Fibroblast of the aortic adventitia (primary cell): Measurements from ENCODE around the gene WWC1. TPM values are rescaled to one million over a fixed set of nuclear protein-coding genes. Genes with fewer than 3 reads are reported as not detected.
A peak's percentile ranks its signal among the peaks of the same experiment; 100 is the strongest.

ENCODE experiments used
- DNase-seq: peaks from one replicate; pipeline ENCODE4 v3.0.0-alpha.2; 2010; ENCODE audit warnings: low read depth
- H3K4me3 ChIP-seq: 2 replicates; pipeline ENCODE4 v1.5.1; 2011; ENCODE audit warnings: low read depth, mild to moderate bottlenecking, control low read depth, low read length, moderate library complexity
- total RNA-seq: library from RNA; depleted of rRNA; stranded (reverse); fragments of >200 nt; gene quantifications from 2 replicates; pipeline ENCODE4 v1.2.3, GENCODE V29; 2012; ENCODE audit warnings: low replicate concordance
- TF ChIP-seq, protein P1 (sequence below): IDR thresholded peaks from 2 replicates; pipeline ENCODE4 v1.5.1; 2011; ENCODE audit warnings: mild to moderate bottlenecking, low read length, control low read depth, inconsistent platforms; ENCODE audit not compliant: insufficient read depth

WWC1 gene
- 0.45 and 2.7 TPM in 2 replicates for total RNA-seq

GRCh38 chr5:168291342-168291963, at the start of gene WWC1:
TSS of gene WWC1 (plus strand) at chr5:168291645. CDS start at chr5:168292153, 508 bp downstream.
- DNase-seq: no peak
- H3K4me3 ChIP-seq: peak within 1 kb of the TSS; percentile 63
- TF ChIP-seq, protein P1, sequence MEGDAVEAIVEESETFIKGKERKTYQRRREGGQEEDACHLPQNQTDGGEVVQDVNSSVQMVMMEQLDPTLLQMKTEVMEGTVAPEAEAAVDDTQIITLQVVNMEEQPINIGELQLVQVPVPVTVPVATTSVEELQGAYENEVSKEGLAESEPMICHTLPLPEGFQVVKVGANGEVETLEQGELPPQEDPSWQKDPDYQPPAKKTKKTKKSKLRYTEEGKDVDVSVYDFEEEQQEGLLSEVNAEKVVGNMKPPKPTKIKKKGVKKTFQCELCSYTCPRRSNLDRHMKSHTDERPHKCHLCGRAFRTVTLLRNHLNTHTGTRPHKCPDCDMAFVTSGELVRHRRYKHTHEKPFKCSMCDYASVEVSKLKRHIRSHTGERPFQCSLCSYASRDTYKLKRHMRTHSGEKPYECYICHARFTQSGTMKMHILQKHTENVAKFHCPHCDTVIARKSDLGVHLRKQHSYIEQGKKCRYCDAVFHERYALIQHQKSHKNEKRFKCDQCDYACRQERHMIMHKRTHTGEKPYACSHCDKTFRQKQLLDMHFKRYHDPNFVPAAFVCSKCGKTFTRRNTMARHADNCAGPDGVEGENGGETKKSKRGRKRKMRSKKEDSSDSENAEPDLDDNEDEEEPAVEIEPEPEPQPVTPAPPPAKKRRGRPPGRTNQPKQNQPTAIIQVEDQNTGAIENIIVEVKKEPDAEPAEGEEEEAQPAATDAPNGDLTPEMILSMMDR: no peak

DNA sequence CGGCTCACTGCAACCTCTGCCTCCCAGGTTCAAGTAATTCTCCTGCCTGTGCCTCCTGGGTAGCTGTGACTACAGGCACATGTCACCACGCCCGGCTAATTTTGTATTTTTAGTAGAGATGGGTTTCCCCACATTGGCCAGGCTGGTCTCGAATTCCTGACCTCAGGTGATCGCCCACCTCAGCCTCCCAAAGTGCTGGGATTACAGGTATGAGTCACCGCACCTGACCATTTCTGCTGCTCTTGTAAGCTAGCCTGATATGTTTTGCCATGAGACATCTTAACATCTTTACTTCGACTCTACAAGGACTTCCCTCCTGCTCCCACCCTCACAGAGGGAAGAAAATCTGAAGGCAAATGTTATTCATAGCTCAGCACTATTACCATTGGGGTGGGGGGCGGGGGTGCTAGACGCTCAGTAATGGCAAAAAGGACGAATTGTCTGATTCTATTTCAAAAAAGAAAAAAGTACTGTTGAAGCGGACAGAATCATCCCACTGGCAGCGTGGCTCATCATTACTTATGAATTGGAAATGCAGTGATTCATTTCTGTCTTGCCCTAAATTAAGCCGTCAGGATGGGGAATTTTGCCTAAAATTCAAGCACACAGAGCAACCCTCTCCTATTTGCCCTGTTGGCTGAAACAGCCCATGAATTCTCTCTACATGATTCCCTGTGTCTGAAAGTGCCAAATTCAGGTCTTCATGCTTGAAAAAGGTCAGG, 46.4 kb upstream of the WWC1 start:
- TF ChIP-seq, protein P1: no peak
- H3K4me3 ChIP-seq: no peak overlapping the region
- no peak for DNase-seq

DNA sequence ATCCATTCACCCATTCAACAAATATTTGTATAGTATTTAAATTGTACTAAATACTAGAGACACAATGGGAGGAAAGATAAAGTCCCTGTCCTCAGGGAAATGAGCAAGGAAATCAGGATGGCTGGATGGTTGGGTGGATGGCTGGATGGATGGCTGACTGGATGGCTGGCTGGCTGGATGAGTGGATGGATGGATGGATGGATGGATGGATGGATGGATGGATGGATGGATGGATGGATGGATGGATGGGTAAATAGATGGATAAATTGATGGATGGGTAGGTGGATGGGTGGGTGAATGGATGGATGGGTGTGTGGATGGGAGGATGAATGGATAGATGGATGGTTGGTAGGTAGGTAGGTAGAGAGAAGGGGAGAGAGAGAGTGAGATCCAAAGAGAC, 41.5 kb upstream of the WWC1 start:
- TF ChIP-seq, protein P1: no peak
- DNase-seq: no peak
- no peak overlapping the region for H3K4me3 ChIP-seq

- DNase-seq: no peak
- H3K4me3 ChIP-seq: no peak overlapping the region
- TF ChIP-seq, protein P1: no peak
Measured at GRCh38 chr5:168251259-168251658, 40.2 kb upstream of the WWC1 start.

GRCh38 chr5:168254013-168254693, 37.3 kb upstream of the WWC1 start:
- no peak overlapping the region for H3K4me3 ChIP-seq
- DNase-seq: no peak
- TF ChIP-seq, protein P1: no peak

DNA sequence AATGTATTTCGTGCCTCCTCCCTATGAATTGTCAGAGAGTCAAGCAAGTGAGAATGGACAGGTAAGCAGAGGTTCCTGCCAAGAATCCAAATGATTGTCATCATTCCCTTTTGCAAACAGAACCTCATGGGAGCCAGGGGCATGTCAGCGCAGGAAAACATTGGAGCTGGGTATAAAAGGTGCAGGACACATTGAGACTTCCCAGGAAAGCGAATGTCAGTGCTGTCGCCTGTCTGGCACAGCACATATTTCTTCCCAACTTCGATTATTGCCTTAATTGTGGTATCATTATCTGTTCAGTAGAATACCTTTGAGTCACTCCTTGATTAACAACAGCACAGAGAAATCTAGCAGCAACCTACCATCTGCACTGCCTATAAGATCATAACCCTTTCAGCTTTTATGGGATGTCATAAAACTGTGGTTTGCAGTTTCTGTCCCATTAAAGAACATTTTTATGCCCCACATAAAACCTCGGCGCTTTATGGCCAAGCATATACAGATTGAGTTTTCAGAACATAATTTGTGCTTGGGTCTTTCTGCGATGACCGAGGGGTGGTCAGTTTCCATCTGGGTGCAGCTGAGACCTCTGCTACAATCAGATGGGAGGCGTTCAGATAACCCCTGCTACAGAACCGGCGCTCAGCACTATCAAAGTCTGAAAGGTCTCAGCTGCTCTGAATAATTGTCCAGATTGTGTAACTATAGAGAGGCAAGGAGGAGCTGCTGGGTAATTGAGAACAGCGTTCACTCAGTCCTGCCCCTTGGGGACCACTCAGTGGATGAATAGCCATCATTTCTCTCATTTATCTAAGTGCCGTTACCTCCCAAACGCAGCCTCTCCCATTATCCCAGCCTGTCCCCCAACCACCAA, 30.9 kb upstream of the WWC1 start:
- no peak for DNase-seq
- H3K4me3 ChIP-seq: no peak overlapping the region
- TF ChIP-seq, protein P1: no peak
